RKO (cell line): ENCODE data around the gene EFCAB8.
"Not testable (repeated sequence)": the region's sequence is repeated elsewhere in the genome, so short reads cannot be mapped to it uniquely, and the experiment has no call there.

Source experiments
- DNase-seq: peaks from one replicate; pipeline ENCODE4 v3.0.0-alpha.2; 2016; ENCODE audit warnings: low spot score

The EFCAB8 gene

GRCh38 chr20:32972181-32973076 is 113.7 kb downstream of the EFCAB8 start:
- DNase-seq = no peak

- DNase-seq = no peak
These were observed 114.5 kb downstream of the EFCAB8 start for GRCh38 chr20:32973077-32973717.

DNA sequence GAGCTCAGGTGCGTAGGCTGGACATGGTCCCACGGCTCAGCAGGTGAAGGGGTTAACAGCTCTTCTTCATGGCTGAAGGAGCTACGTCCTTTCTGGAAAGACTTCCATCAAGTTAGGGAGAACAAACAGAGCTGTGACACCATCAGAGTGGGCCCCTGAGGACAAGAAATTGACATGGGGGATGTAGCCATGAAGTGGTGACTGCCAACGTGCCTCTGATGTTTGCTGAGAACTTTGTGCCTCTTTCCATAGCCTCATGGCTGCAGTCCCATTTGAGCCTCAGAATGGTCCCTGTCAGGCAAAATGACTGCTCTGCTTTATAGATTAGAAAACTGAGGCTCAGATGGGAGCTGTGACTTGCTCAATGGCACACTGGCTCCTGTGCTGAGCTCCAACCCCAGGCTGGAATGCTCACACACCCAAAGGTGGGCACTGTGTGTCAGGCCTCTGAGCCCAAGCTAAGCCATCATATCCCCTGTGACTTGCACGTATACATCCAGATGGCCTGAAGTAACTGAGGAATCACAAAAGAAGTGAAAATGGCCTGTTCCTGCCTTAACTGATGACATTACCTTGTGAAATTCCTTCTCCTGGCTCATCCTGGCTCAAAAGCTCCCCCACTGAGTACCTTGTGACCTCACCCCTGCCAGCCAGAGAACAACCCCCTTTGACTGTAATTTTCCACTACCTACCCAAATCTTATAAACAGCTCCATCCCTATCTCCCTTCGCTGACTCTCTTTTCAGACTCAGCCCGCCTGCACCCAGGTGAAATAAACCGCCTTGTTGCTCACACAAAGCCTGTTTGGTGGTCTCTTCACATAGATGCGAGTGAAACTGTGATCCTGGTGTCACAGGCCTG is 115.7 kb downstream of the EFCAB8 start:
- DNase-seq = not testable (repeated sequence)

GRCh38 chr20:32975121-32975520 is 116.4 kb downstream of the EFCAB8 start:
- not testable (repeated sequence) for DNase-seq

DNA sequence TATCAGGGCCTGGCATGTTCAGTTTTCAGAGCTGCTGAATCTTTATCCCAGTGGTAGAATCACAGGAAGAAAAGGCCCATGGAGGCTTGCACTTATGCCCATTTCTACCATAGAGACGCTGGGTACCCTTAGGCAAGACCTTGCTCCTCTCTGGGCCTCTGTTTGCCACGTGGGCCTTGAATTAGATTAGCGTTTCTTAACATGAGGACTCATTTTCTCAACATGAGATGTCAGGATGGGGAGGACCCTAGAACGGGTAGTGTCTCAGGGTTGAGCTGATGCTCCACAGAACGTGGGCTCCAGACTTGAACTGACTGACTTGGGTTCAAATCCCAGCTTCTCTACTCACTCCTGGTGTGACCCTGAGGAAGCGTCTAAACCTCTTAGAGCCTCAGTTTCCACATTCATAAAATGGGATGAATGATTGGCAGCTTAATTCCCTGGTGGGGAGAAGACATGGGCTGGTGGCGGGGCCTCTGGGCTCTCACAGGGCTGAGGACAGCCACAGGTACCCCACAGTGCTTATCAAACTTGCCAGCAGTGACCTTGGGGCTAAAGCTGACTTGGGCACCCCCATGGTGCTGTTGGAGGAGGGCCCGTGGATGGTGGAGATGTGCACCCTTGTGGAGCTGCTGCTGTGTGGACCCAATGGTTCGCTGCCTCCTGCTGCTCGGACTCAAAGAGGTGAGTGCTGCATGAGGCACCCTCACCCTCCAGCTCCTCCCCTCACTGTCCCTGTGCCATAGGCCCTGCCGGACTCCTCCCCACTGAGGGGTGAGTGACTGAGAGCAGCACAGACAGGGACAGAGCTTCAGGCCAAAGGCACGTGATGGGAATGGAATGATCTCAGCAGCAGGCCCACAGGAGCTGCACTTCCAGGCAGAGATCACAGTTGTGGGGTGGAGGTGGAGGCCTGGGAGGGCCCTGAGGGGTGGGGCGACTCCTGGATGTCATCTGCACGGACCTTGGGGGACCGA is 117.3 kb downstream of the EFCAB8 start:
- no peak for DNase-seq

GRCh38 chr20:32976746-32977145 is 118.0 kb downstream of the EFCAB8 start:
- DNase-seq = no peak

DNA sequence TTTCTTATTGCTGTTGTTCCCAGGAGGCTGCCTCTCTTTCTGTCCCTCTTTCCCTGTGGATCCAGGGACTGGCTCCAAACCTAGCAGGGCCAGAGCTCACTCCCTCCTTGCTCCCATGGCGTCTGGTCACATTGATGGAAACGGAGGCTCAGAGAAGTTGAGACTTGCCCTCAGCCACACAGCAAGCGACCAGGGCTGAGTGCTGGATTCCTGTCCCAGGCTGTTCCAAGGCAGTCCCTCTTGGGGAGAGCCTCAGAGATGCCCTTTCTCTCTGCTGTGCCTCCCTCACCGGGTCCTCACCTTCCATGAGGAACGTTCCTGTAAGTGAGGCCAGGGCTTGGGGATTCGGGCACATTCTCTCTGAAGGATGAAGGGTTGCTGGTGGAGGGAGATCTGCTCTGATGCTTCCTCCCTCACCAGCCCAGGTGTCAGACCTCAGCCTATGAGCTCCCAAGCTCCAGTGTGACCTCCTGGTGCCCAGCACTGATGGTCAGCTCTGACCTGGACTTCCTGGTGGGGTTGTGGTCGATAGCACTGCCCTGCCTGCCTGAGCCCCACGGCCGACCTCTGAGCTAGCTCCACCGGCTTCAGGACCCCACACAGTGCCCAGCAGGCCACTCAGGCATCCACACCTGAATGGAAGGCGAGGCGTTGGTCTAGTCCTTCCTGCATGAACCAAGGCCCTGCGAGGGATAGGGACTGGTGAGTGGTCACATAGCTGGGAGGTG is 118.7 kb downstream of the EFCAB8 start:
- DNase-seq = no peak

DNA sequence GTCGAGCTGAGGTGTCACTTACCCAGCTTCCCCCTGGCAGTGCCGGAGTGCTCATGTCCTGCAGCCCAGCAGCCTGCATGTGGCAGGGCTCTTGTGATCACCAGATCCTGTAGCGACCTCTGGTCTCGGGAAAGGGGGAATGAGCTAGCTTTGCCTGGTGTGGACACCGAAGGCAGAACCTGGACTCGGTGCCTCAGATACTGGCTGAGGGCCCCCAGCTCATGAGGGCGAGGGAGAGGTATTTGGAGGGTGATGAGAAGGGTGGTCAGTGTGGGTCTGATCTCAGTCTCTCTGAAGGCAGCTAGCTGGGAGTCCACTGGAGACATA is 119.2 kb downstream of the EFCAB8 start:
- no peak for DNase-seq

DNA sequence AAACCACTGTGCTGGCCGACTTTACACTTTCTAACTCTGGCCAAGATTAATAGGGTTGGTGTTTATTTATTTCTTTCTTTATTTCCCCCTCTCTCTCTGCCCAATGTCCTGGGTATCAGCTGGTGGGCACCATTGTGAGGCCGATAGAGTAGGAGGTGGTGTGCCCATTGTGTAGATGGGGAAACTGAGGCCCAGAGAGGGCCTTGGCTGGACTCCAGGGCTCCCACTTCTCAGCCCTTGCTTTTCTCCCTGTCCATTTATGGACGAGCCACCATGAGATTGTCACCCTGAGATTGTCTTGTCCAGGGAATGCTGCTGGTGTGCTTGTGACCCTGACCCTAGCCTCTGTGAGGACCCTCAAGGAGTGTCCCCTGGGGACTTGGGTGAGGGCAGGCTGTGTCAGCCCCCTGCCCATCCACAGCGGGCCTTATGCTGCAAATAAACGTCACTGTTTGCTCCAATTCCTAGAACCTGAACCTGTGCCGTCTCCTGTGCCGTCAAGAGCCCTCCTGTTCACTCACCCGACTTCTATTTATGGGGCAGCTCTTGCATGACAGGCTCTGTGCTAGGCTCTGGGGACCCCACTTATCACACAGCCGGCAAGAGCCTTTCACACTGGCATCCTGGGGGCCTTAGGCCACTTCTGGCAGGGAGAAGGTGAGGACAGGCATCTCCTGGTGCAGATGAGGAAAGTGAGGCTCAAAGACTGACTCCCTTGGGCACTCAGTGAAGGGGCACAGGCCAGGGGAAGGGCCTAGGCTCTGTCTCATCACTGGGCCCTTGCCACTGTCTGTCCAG is 120.7 kb downstream of the EFCAB8 start:
- DNase-seq = no peak

DNA sequence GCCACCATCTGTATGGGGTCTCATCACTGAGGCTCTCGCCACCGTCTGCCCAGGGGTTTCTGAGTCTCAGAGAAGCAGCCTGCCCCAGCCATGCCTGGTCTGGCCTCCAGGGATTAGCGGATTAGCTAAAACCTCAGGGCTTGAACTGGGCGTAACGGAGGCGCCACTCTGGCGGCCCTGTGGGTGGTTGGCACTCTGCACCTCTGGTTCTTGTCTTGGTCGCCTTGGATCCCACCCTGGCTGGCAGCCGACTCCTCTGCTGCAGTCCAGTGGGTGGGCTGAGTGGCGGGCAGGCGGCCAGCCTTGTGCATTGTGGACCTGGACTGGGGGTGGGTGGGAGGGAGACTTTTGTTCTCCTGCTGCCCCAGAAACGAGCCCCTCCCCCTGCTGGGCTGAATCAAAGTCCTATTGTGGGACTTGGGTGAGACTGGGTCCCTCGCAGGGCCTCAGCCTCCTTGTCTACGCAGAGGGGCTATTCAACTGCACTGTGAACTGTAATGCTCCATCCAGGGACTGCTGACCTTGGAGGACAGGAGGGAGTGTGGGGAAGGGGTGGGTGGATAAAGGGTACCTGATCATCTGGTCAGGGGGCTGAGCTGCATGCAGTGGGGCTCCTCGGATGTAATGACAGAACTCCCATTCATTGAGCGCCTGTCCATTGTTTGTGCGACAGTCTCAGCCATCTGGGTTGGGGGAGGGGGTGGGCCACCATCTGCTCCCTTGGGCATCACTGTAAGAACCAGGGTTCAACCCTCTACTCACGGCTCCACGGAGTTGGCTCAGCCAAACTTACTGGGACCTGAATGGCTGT is 121.6 kb downstream of the EFCAB8 start:
- DNase-seq = no peak

- no peak for DNase-seq
These were observed 122.3 kb downstream of the EFCAB8 start for GRCh38 chr20:32980990-32981389.

DNA sequence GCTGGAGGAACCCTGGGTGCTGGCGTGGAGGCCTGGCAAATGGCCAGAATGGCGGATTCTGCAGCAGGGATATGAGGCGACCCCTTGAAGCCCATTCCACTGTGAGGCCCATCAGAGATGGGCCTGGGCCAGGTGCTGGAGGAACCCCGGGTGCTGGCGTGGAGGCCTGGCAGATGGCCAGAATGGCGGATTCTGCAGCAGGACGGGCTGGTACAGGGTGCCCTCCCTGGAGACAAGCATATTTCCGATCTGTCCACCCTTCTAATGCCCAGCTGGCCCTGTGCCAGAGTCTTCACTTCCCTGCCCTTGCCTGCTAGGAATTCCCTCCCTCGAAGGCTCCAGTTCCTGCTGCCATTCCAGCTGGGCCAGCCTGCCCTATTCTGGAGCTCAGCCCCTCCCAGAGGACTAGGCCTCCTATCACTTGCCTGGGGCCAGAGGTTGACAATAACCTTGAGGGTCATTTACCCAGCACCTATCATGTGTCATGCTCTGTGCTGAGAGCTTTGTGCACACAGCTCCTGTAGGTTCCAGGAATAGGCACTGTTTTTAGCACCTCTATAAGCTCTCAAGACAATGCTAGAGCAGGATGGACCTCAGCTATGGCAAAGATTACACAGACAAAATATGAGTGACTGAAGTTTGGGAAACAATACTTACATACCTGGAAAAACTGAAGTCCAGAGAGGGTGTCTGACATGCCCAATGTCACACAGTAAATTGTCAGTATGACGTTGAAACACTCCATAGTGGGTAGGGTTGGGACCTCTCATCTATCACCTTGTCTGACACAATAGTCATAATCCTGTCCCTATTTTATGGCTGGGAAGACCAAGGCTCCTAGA is 124.1 kb downstream of the EFCAB8 start:
- DNase-seq = no peak

DNA sequence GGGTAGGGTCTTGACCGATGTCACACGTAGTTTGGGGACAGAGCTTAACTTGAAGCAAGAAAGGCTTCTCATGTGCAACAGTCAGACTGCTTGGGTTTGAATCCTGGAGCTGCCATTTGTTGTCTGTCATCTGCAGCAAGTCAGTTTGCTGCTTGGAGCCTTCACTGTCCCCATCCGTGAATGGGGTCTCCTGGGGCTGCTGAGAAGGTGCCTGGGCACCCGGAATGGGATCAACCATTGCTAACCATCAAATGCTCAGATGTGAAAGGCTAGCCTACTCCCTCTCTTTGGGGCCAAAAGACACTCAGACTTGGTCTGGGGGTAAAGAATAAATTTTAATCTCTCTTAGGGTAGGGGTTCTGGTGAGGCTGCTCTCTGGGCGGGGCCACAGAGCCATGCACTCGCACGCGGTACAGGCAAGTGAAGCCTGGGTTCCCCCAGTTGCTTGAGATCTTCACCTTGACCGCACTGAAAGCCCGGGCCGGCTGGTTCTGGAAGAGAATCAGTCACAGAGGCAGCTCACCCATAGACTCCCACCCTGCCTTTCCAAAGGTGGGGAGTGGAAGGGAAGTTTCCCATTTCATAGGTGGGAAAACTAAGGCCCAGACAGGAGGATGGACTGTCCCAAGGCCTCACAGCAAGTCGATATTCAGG is 124.9 kb downstream of the EFCAB8 start:
- DNase-seq = no peak

- no peak for DNase-seq
These were observed 125.5 kb downstream of the EFCAB8 start for GRCh38 chr20:32984196-32984595.

GRCh38 chr20:32984631-32985354 is 126.1 kb downstream of the EFCAB8 start:
- DNase-seq = no peak

DNA sequence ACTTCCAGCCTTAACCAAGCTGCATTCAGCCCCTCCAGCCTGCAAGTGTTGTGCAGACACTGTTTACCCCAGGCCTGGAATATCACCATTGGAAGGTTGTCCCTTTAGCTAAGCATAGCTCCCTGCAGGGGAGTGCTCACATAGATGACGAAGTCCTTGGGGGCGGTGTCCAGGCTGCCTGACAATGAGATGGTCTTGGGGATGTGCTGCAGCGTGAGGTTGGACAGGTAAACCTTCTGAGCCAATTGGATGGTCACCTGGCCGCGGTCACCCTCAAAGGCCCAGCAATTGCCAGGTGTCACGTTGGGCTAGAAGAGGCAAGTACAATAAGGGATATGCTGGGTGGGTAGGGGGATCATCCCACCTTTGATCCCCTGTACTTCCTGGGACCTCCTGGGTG is 126.9 kb downstream of the EFCAB8 start:
- DNase-seq = no peak
